Right lobe of liver (tissue), 4 donors: ENCODE results near the gene IQCN.

ENCODE experiments used
- CTCF ChIP-seq, 4 donors: fragments of 200-600 bp in 3 of 4; fragments of 450-650 bp in 1 of 4; IDR thresholded peaks; one replicate each; pipeline versions ENCODE4 v1.5.1 to v1.8.0; 2016 to 2022; ENCODE audit warnings: antibody characterized with exemption in 4 of 4, mild to moderate bottlenecking in 2 of 4
- POLR2A ChIP-seq: fragments of 450-650 bp; IDR thresholded peaks from one replicate; pipeline ENCODE4 v1.6.1; 2017; ENCODE audit warnings: antibody characterized with exemption, mild to moderate bottlenecking
- donor health status: DM: no; HTN: no; CAD: no.
- donor health status: DM: no; HTN: no; CAD: no.
- donor health status: DM: no; HTN: yes; CAD: no.

DNA sequence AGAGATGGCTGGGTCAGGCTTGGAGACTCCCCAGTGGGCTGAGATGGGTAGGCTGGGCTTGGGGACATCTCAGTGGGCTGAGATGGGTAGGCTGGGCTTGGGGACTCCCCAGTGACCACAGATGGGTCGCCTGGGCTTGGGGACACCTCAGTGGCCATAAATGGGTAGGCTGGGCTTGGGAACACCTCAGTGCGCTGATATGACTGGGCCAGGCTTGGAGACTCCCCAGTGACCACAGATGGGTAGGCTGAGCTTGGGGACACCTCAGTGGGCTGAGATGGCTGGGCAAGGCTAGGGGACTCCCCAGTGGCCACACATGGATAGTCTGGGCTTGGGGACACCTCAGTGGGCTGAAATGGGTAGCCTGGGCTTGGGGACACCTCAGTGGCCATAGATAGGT is 12.8 kb downstream of the IQCN start:
- TF ChIP-seq CTCF (IDR thresholded peaks at IDR 0.05) (no peak), POLR2A (no peak)
